Measurements from ENCODE around the gene FAM3B. TPM values are rescaled to one million over a fixed set of nuclear protein-coding genes. Genes with fewer than 3 reads are reported as not detected.

FAM3B gene
- total and polyA plus RNA-seq, 9 donors: 0.16 to 0.80 (median 0.30) TPM; not detected in 1

GRCh38 chr21:41328660-41329607 lies 12.3 kb downstream of the FAM3B start:
- WGBS (ENCODE audit: insufficient coverage): 77% methylated on average over 8 of the region's 16 CpGs
- no peaks in the 10 kb centered on the region for H3K9me3 ChIP-seq (replicated peaks; ENCODE audit: control insufficient read depth, low read depth, low read length)
- no peaks in the 10 kb centered on the region for H3K36me3 ChIP-seq (ENCODE audit: control insufficient read depth, insufficient read depth, low read length)
- DNase-seq: no peak
- H3K4me3 ChIP-seq (ENCODE audit: low read length): no peak overlapping the region
- no peaks in the 10 kb centered on the region for H3K27me3 ChIP-seq (ENCODE audit: control insufficient read depth, insufficient read depth, low read length)
- no peaks in the 10 kb centered on the region for H3K4me1 ChIP-seq (ENCODE audit: control insufficient read depth, insufficient read depth, low read length)
- no peak overlapping the region for H3K27ac ChIP-seq (ENCODE audit: low read length)

- Histone ChIP-seq H3K27ac (ENCODE audit: low read length) (no peak overlapping the region), H3K27me3 (ENCODE audit: control insufficient read depth, insufficient read depth, low read length) (no peaks in the 10 kb centered on the region), H3K9me3 (replicated peaks; ENCODE audit: control insufficient read depth, low read depth, low read length) (peaks cover 3% of the 10 kb centered on the region), H3K4me3 (ENCODE audit: low read length) (no peak overlapping the region), H3K4me1 (ENCODE audit: control insufficient read depth, insufficient read depth, low read length) (no peaks in the 10 kb centered on the region), H3K36me3 (ENCODE audit: control insufficient read depth, insufficient read depth, low read length) (no peaks in the 10 kb centered on the region)
- no peak for DNase-seq
- WGBS (ENCODE audit: insufficient coverage): 100% methylated on average over 1 of the region's 1 CpG
Observed at GRCh38 chr21:41333752-41334151, 17.2 kb downstream of the FAM3B start.

DNA sequence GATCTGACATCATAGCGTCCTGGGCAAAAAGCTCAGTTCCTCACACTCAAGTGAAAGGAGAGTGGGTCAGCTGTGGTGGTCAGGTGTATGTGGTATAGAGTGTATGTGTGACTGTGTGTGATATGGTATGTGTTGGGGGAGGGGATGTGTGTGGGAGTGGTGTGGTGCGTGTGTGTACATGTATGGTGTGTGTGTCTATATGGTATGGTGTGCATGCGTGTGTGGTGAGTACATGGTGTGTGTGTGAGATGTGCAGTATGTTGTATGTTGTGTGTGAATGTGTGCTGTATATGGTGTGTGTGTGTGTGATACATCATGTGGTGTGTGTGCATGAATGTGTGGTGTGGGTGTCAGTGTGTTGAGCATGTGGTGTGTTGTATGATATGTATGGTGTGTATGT lies 20.9 kb downstream of the FAM3B start:
- no peak overlapping the region for H3K27ac ChIP-seq (ENCODE audit: low read length)
- 94% methylated on average over 3 of the region's 3 CpGs for WGBS (ENCODE audit: insufficient coverage)
- no peak overlapping the region for H3K4me3 ChIP-seq (ENCODE audit: low read length)
- H3K9me3 ChIP-seq (replicated peaks; ENCODE audit: control insufficient read depth, low read depth, low read length): peaks cover 3% of the 10 kb centered on the region
- H3K4me1 ChIP-seq (ENCODE audit: control insufficient read depth, insufficient read depth, low read length): no peaks in the 10 kb centered on the region
- no peaks in the 10 kb centered on the region for H3K36me3 ChIP-seq (ENCODE audit: control insufficient read depth, insufficient read depth, low read length)
- no peaks in the 10 kb centered on the region for H3K27me3 ChIP-seq (ENCODE audit: control insufficient read depth, insufficient read depth, low read length)
- DNase-seq: no peak

DNA sequence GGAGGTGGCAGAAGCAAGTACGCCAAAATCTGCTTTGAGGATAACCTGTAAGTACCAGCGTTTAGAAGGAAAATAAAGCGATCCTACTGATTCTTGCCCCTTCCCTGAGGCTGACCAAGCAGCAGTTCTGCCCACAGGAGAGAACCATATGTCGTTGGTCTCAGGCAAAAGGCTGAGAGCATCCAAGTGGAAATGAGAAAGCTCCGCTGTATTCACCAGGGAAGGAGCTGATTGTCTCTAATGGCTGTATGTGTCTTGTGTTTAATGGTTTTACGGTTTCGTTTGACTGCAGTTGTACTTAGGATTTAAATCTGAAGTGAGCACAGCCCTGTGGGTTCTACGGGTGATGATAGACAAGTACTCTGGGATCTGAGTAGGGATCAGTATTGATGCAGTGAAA lies 21.9 kb downstream of the FAM3B start:
- Histone ChIP-seq H3K4me1 (ENCODE audit: control insufficient read depth, insufficient read depth, low read length) (no peaks in the 10 kb centered on the region), H3K36me3 (ENCODE audit: control insufficient read depth, insufficient read depth, low read length) (no peaks in the 10 kb centered on the region)
- 68% methylated on average over 8 of the region's 8 CpGs for WGBS (ENCODE audit: insufficient coverage)

DNA sequence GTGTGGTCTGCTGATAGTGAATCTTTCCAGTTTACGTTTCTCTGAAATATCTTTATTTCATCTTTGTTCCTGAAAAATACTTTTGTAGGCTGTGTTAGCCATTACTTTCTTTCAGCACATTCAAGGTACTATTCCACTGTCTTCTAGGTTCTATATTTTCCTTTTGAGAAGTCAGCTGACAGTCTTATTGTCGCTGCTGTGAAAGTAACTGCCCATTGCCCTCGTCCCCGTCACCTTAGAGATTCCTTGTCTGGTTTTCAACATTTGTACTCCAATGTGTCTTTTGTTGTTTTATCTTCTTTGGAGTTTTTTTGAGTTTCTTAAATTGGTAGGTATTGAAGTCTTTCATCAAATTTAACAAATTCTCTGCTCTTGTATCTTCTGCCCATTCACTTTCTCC lies 25.4 kb downstream of the FAM3B start:
- WGBS (ENCODE audit: insufficient coverage): no CpG with 5 or more reads among the region's 4 CpGs
- Histone ChIP-seq H3K27ac (ENCODE audit: low read length) (no peak overlapping the region), H3K4me3 (ENCODE audit: low read length) (no peak overlapping the region)

More for the DNA sequence above, 21.9 kb downstream of the FAM3B start:
- Histone ChIP-seq H3K27me3 (ENCODE audit: control insufficient read depth, insufficient read depth, low read length) (no peaks in the 10 kb centered on the region), H3K9me3 (replicated peaks; ENCODE audit: control insufficient read depth, low read depth, low read length) (peaks cover 3% of the 10 kb centered on the region), H3K27ac (ENCODE audit: low read length) (no peak overlapping the region), H3K4me3 (ENCODE audit: low read length) (no peak overlapping the region)
- no peak for DNase-seq

DNA sequence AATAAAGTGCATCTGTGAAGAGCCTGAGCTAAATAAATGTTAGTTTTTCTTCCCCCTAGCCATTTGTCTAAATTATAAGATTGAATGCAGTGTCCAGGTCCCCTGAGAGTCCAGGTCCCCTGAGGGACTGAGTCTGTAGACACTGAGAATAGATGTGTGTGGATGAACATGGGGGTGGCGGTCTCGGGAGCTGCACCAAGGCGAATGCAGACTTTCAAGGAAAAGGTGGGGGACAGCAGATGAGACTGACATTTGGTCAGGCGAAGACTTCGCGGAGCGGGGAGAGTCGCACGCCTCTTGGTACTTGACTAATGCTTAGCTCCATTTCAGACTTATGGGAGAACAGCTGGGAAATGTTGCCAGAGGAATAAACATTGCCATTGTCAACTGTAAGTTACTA lies 27.5 kb downstream of the FAM3B start:
- Histone ChIP-seq H3K4me1 (ENCODE audit: control insufficient read depth, insufficient read depth, low read length) (no peaks in the 10 kb centered on the region), H3K9me3 (replicated peaks; ENCODE audit: control insufficient read depth, low read depth, low read length) (no peaks in the 10 kb centered on the region), H3K36me3 (ENCODE audit: control insufficient read depth, insufficient read depth, low read length) (no peaks in the 10 kb centered on the region), H3K4me3 (ENCODE audit: low read length) (no peak overlapping the region), H3K27me3 (ENCODE audit: control insufficient read depth, insufficient read depth, low read length) (no peaks in the 10 kb centered on the region), H3K27ac (ENCODE audit: low read length) (no peak overlapping the region)
- 79% methylated on average over 3 of the region's 9 CpGs for WGBS (ENCODE audit: insufficient coverage)
- DNase-seq: no peak

More for the DNA sequence above, 25.4 kb downstream of the FAM3B start:
- Histone ChIP-seq H3K4me1 (ENCODE audit: control insufficient read depth, insufficient read depth, low read length) (no peaks in the 10 kb centered on the region), H3K36me3 (ENCODE audit: control insufficient read depth, insufficient read depth, low read length) (no peaks in the 10 kb centered on the region), H3K9me3 (replicated peaks; ENCODE audit: control insufficient read depth, low read depth, low read length) (no peaks in the 10 kb centered on the region), H3K27me3 (ENCODE audit: control insufficient read depth, insufficient read depth, low read length) (no peaks in the 10 kb centered on the region)
- DNase-seq: no peak

- 80% methylated on average over 1 of the region's 4 CpGs for WGBS (ENCODE audit: insufficient coverage)
- Histone ChIP-seq H3K9me3 (replicated peaks; ENCODE audit: control insufficient read depth, low read depth, low read length) (no peaks in the 10 kb centered on the region), H3K4me3 (ENCODE audit: low read length) (no peak overlapping the region), H3K4me1 (ENCODE audit: control insufficient read depth, insufficient read depth, low read length) (no peaks in the 10 kb centered on the region), H3K27me3 (ENCODE audit: control insufficient read depth, insufficient read depth, low read length) (no peaks in the 10 kb centered on the region), H3K36me3 (ENCODE audit: control insufficient read depth, insufficient read depth, low read length) (no peaks in the 10 kb centered on the region), H3K27ac (ENCODE audit: low read length) (no peak overlapping the region)
- DNase-seq: no peak
Observed at GRCh38 chr21:41345356-41345755, 28.8 kb downstream of the FAM3B start.

DNA sequence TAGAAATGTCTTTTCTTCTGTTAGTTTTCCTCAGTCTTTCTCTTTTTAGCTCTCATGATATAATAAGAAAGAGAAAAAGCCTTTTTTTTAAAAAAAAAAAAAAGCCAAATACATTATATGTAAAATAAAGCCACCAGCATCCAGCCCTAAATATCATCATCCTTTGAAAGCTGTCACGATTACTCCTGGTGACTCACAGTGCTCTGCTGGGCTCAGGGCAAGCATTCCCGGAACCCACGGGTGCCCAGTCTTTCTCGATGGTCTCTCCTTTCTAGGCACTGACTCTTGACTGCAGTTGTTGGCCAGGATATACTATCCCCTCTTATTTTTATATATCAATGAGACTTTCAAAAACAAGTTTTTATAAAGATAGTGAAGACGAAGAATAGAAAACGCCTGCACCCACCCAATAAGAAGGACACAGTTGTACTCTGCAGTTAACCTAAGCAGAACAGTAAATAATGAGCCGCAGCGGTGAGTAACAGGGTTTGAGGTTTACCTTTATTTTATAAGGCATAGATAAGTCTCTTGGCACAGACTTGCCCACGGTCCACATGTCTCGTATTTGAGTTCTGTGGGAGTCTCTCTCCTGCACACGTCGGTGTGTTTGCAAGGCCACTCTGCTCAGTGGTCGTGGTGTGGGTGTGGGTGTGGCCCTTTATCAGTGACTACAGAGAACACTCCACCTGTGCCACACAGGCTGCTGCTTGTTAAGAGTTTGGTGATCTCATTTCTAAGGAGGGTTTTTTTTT lies 29.5 kb downstream of the FAM3B start:
- H3K9me3 ChIP-seq (replicated peaks; ENCODE audit: control insufficient read depth, low read depth, low read length): no peaks in the 10 kb centered on the region
- H3K4me1 ChIP-seq (ENCODE audit: control insufficient read depth, insufficient read depth, low read length): no peaks in the 10 kb centered on the region
- H3K36me3 ChIP-seq (ENCODE audit: control insufficient read depth, insufficient read depth, low read length): no peaks in the 10 kb centered on the region
- WGBS (ENCODE audit: insufficient coverage): 63% methylated on average over 1 of the region's 13 CpGs
- H3K27ac ChIP-seq (ENCODE audit: low read length): no peak overlapping the region
- DNase-seq: no peak
- H3K4me3 ChIP-seq (ENCODE audit: low read length): no peak overlapping the region
- no peaks in the 10 kb centered on the region for H3K27me3 ChIP-seq (ENCODE audit: control insufficient read depth, insufficient read depth, low read length)

DNA sequence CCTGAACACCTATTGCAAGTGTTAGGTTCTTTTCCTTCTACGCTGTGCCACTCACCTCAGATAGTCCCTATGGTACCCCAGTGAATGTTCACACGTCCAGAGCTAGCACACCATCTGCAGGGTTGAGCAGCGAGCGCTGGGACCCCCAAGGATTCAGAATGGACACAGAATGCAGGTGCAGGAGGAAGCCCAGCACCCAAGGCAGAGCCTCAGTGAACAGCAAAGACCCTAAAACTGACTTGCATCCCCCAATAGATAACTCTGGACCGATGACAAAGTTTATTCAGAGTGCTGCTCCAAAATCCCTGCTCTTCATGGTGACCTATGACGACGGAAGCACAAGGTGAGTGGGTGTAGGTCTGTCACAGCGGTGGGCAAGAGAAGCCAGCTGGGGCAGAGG lies 30.2 kb downstream of the FAM3B start:
- WGBS (ENCODE audit: insufficient coverage): 81% methylated on average over 5 of the region's 8 CpGs
- Histone ChIP-seq H3K36me3 (ENCODE audit: control insufficient read depth, insufficient read depth, low read length) (no peaks in the 10 kb centered on the region), H3K27me3 (ENCODE audit: control insufficient read depth, insufficient read depth, low read length) (no peaks in the 10 kb centered on the region), H3K4me1 (ENCODE audit: control insufficient read depth, insufficient read depth, low read length) (no peaks in the 10 kb centered on the region), H3K27ac (ENCODE audit: low read length) (no peak overlapping the region), H3K9me3 (replicated peaks; ENCODE audit: control insufficient read depth, low read depth, low read length) (no peaks in the 10 kb centered on the region), H3K4me3 (ENCODE audit: low read length) (no peak overlapping the region)
- no peak for DNase-seq

DNA sequence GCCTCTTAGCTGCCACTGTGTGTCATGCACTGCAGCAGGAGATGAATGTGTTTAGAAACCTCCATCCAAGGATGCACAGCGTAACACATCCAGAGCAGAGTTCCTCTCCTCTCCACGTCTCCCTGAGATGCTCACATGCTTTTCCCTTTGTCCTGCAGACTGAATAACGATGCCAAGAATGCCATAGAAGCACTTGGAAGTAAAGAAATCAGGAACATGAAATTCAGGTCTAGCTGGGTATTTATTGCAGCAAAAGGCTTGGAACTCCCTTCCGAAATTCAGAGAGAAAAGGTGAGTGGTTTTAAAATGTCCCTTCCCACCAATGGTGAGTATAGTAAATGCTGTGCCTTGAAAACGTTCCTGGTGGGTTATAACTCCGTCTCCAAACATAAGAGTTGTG lies 31.8 kb downstream of the FAM3B start:
- no peak for DNase-seq
- H3K27me3 ChIP-seq (ENCODE audit: control insufficient read depth, insufficient read depth, low read length): no peaks in the 10 kb centered on the region
- H3K4me3 ChIP-seq (ENCODE audit: low read length): no peak overlapping the region
- WGBS (ENCODE audit: insufficient coverage): no CpG with 5 or more reads among the region's 6 CpGs
- H3K27ac ChIP-seq (ENCODE audit: low read length): no peak overlapping the region
- H3K36me3 ChIP-seq (ENCODE audit: control insufficient read depth, insufficient read depth, low read length): no peaks in the 10 kb centered on the region
- no peaks in the 10 kb centered on the region for H3K4me1 ChIP-seq (ENCODE audit: control insufficient read depth, insufficient read depth, low read length)
- no peaks in the 10 kb centered on the region for H3K9me3 ChIP-seq (replicated peaks; ENCODE audit: control insufficient read depth, low read depth, low read length)
